B cell (primary cell): Measurements from ENCODE around the gene BCL10.

Source experiments
- CTCF ChIP-seq: fragments of 200-600 bp; IDR thresholded peaks from one replicate; pipeline ENCODE4 v1.8.0; 2022; ENCODE audit warnings: antibody characterized with exemption, mild to moderate bottlenecking
- EZH2 ChIP-seq: IDR thresholded peaks from 2 replicates; pipeline ENCODE4 v1.6.1; 2012; ENCODE audit warnings: borderline replicate concordance, low read depth, mild to moderate bottlenecking, moderate library complexity, low read length; ENCODE audit not compliant: insufficient read depth, poor library complexity, severe bottlenecking

GRCh38 chr1:85284202-85284601 lies 7.8 kb upstream of the BCL10 start:
- TF ChIP-seq CTCF, result no peak
- TF ChIP-seq EZH2, result no peak
